SK-N-DZ (cell line): ENCODE measurements around the gene A1BG.
A peak's percentile ranks its signal among the peaks of the same experiment; 100 is the strongest.
"Not testable (repeated sequence)": the region's sequence is repeated elsewhere in the genome, so short reads cannot be mapped to it uniquely, and the experiment has no call there.

Source experiments
- DNase-seq: peaks from one replicate; pipeline ENCODE4 v3.0.0-alpha.2; 2015; ENCODE audit warnings: low spot score

The A1BG gene

DNA sequence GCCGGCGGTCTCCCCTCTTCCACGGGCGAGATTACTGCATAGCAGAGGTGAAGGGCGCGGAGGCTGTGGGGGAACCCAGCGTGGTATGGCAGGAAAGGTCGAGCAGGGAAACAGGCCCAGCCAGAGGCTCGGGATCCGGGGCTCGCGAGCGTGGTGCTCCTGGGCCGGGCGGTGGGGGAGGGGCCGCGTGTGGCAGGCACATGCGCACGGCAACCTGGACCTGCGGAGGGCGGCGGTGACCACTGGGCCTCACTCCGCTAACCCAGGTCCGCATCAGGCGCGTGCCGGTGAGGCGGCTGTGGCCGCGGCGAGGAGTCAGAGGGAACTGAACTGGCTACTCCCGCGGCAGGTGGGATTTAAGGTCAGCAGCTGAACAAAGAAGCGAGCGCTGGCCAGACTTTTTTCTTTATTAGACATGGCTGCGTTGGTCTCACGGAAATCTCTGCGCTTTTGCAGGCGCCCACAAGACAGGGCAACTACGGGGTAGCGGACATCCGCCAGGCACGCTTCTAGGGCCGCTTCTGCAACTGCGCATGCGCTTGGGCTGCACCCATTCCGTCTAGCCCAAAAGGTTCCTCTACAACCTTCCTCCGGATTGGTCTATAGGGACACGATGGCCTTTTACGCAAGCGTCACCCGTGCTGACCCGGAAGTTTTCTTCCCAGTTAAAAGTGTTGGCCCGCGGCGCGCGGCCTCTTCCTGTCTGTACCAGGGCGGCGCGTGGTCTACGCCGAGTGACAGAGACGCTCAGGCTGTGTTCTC is 33.5 kb upstream of the A1BG start, which contains the start of gene RPS5:
TSS of gene RPS5 (plus strand) at position 694 of the 762 bp plus-strand sequence. CDS start 869 bp downstream, outside the sequence.
- peak; percentile 96 for DNase-seq

GRCh38 chr19:58385891-58386575 is 32.7 kb upstream of the A1BG start:
- DNase-seq, result no peak

DNA sequence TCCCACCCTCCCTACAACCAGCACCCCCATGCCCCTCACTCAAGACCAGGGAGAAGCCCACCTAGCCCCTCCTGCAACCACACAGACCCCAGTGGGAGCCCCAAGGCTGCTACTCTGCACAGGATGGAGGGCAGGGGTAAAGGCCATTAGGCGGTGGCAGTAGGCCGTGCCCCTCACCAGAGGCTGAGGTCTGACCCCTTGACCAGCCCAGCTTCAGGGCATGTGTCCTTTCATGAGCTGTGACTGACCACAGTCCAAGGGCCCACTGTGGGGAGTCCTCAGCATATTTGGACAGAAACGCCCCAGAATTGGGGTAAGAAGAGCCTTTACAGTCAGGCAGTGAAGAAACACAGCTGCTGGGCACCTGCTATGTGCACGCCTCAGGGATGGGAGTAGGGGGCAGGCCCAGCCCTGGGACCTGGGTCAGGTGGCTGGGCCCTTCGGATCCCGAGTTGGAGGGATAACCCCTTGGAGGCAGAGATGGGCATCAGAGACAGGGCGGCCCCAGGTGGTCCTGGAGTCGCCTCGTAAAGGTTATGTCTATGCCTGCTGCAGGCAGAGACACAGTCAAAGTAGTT is 32.1 kb upstream of the A1BG start:
- DNase-seq, result no peak

GRCh38 chr19:58382997-58383603 is 29.8 kb upstream of the A1BG start:
- no peak for DNase-seq

GRCh38 chr19:58381460-58382212 is 28.3 kb upstream of the A1BG start:
- no peak for DNase-seq

- peak; percentile 99 for DNase-seq
These were observed 27.6 kb upstream of the A1BG start, which contains the start of gene ZNF837 for GRCh38 chr19:58380662-58381459. Gene ZNF837 (minus strand): TSS chr19:58381030. CDS start chr19:58369332, 11,698 bp downstream.

- DNase-seq, result no peak
These were observed 26.9 kb upstream of the A1BG start for GRCh38 chr19:58380037-58380661.

DNA sequence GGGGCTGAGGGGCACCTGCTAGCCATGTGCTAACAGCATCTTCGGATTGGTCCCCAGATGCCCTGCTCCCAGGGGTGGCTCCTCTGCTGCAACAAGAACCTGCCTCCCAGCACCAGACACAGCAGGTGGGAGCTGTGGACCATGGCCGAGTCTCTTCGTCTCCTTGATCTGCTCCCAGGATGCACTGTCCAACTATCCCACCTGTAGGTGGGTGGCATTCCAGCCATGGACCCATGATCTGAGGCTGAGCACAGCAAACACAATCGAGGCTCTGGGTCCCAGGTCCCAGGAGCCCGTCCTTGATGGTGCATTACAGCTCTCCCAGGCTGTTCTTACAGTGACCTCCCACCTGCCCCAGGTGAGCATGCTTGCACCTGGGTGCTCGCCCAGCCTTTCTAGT is 26.0 kb upstream of the A1BG start:
- DNase-seq, result no peak

GRCh38 chr19:58376724-58377123 is 23.4 kb upstream of the A1BG start:
- DNase-seq, result not testable (repeated sequence)

DNA sequence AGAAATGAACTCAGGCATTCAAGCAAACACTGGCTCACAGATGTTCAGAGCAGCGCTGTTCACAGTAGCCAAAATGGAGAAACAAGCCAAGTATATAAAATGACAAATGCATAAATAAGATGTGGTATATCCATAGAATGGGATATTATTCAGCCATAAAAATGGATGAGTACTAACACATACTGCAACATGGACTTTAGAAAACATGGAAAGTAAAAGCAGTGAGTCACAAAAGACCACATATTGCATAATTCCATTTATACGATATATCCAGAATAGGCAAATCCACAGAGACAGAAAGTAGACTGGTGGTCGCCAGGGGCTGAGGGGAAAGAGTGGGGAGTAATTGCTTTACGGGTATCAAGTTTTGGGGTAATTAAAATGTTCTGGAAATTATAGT is 20.9 kb upstream of the A1BG start:
- DNase-seq, result no peak

- no peak for DNase-seq
These were observed 19.2 kb upstream of the A1BG start for GRCh38 chr19:58372311-58373133.

- no peak for DNase-seq
These were observed 15.5 kb upstream of the A1BG start for GRCh38 chr19:58368561-58369360.

DNA sequence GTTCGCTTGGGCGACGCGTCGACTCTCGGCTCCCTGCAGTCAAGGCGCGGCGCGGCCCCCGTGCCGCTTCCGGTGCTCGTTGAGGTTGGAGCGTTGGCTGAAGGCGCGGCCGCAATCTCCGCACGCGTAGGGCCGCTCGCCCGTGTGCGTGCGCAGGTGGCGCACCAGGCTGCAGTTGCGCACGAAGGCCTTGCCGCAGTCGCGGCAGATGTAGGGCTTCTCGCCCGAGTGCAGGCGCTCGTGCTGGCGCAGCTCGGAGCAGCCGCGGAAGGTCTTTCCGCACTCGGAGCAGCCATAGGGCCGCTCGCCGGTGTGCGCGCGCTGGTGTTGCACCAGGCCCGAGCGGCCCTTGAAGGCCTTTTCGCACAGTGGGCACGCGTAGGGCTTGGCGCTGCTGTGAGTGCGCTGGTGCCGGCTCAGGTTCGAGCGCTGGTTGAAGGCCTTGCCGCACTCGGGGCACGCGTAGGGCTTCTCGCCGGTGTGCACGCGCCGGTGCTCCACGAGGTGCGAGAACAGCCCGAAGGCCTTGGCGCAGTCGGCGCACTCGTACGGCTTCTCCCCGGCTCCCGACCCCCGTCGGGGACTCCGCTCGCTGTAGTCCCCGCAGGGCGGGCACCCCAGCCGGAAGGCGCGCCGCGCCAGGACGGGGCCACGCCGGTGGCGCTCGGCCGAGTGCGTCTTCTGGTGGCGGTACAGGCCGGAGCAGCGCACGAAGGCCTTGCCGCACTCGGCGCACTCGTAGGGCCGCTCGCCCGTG is 14.6 kb upstream of the A1BG start:
- no peak for DNase-seq

- no peak for DNase-seq
These were observed 13.5 kb upstream of the A1BG start for GRCh38 chr19:58366585-58367430.

- no peak for DNase-seq
These were observed 10.9 kb upstream of the A1BG start for GRCh38 chr19:58364146-58364545.

DNA sequence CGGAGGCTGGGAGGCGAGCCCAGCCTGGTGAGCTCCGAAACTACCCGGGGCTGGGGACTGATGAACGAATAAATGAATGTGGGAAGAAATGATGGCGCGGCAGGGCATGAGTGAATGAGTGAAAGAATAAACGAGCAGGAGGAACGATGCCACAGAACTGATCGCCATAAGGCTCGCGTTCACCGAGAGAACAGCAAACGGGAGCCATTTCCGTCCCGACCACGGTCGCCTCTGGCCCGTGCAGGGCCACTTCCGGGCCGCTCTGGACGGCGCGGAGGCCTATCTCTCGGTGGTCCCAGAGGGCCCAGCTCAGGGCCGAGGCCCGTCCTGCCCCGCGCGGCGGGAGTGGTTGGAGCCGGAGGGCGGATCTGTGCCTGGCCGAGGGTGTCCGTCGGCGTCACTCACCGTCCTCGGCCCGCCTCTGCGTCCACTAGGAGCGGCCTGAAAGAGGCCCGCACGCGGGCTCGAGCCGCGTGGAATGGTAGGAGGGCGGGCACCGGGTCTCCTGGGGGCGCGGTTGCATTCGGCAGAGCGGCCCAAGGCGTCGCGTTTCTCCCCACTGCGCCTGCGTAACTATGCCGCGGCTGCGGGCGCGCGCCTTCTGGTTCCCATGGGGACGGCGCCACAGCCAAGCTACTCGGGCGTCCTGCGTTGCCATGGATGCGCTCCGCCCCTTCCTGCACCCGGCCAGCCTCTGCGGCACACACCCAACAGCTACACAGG is 9.1 kb upstream of the A1BG start, which contains the start of gene ZNF497:
TSS of gene ZNF497 (minus strand) at position 480 of the 723 bp plus-strand sequence. CDS start 5,116 bp downstream, outside the sequence.
- DNase-seq, result peak; percentile 92
